IMR-90 (cell line): ENCODE measurements around the gene FRMD3. TPM values are rescaled to one million over a fixed set of nuclear protein-coding genes. Genes with fewer than 3 reads are reported as not detected.

Source experiments
- ATAC-seq: fragments of 200-7000 bp; cut with Tn5 transposase; 2 replicates; pipeline ENCODE4 v1.9.1; 2020; ENCODE audit warnings: low read depth, mild to moderate bottlenecking, moderate library complexity
- BruUV-seq: library from RNA; stranded (reverse); fragments of 400-500 nt; replicated peaks from 2 replicates; lab custom pipeline; 2021; lab: Mats Ljungman, UMichigan
- CTCF ChIA-PET: fragments of 300-600 bp; formaldehyde crosslinking; extraction: SDS; loops from one replicate; lab custom pipeline; 2021; ENCODE audit warnings: antibody characterized with exemption; lab: Yijun Ruan, JAX
- POLR2A ChIA-PET: fragments of 300-600 bp; sonication (Branson Sonifier 250); formaldehyde crosslinking; loops from one replicate; lab custom pipeline; 2022; ENCODE audit warnings: antibody characterized with exemption; ENCODE audit not compliant: unreplicated experiment; lab: Charles Lee
- DNase-seq: peaks from one replicate; pipeline ENCODE4 v3.0.0; 2013
- H2AFZ ChIP-seq: replicated peaks from 2 replicates; pipeline ENCODE3; 2013; ENCODE audit warnings: low read length, mild to moderate bottlenecking; ENCODE audit not compliant: poor library complexity
- H2AK5ac ChIP-seq: 2 replicates; pipeline ENCODE4 v1.6.1; 2013; ENCODE audit warnings: low read depth, low read length, inconsistent platforms
- H2AK9ac ChIP-seq: replicated peaks from 2 replicates; pipeline ENCODE3; 2013; ENCODE audit warnings: mild to moderate bottlenecking, low read depth, low read length, moderate library complexity; ENCODE audit not compliant: poor library complexity
- H2BK120ac ChIP-seq: 2 replicates; pipeline ENCODE4 v1.6.1; 2013; ENCODE audit warnings: low read depth, low read length, inconsistent platforms
- H2BK15ac ChIP-seq: 3 replicates; pipeline ENCODE4 v1.6.1; 2013; ENCODE audit warnings: low read depth, low read length, inconsistent platforms
- H2BK20ac ChIP-seq: 2 replicates; pipeline ENCODE4 v1.6.1; 2013; ENCODE audit warnings: low read depth, mild to moderate bottlenecking, inconsistent platforms, low read length, moderate library complexity
- H2BK5ac ChIP-seq: 2 replicates; pipeline ENCODE4 v1.6.1; 2013; ENCODE audit warnings: mild to moderate bottlenecking, low read depth, low read length, inconsistent platforms; ENCODE audit not compliant: poor library complexity, severe bottlenecking
- H3K14ac ChIP-seq: replicated peaks from 2 replicates; pipeline ENCODE4 v1.6.1; 2013; ENCODE audit warnings: low read depth, low read length, inconsistent platforms
- H3K18ac ChIP-seq: 2 replicates; pipeline ENCODE4 v1.6.1; 2013; ENCODE audit warnings: low read depth, low read length, control low read depth
- H3K23ac ChIP-seq: 2 replicates; pipeline ENCODE4 v1.6.1; 2013; ENCODE audit warnings: low read depth, low read length, inconsistent platforms
- H3K27ac ChIP-seq: 2 replicates; pipeline ENCODE4 v1.5.1; 2013; ENCODE audit warnings: mild to moderate bottlenecking, control low read depth, low read length; ENCODE audit not compliant: insufficient read depth
- H3K27me3 ChIP-seq: 2 replicates; pipeline ENCODE4 v1.6.1; 2013; ENCODE audit warnings: low read length; ENCODE audit not compliant: control insufficient read depth, insufficient read depth
- H3K36me3 ChIP-seq: 2 replicates; pipeline ENCODE4 v1.6.1; 2013; ENCODE audit warnings: low read length, mixed read lengths; ENCODE audit not compliant: control insufficient read depth, insufficient read depth
- H3K4ac ChIP-seq: 2 replicates; pipeline ENCODE4 v1.6.1; 2013; ENCODE audit warnings: low read depth, low read length, inconsistent platforms
- H3K4me1 ChIP-seq: 2 replicates; pipeline ENCODE4 v1.6.1; 2013; ENCODE audit warnings: low read length, mixed read lengths; ENCODE audit not compliant: control insufficient read depth, insufficient read depth
- H3K4me2 ChIP-seq: 2 replicates; pipeline ENCODE4 v1.6.1; 2013; ENCODE audit warnings: low read depth, mild to moderate bottlenecking, control low read depth, low read length, moderate library complexity
- H3K4me3 ChIP-seq: 2 replicates; pipeline ENCODE4 v1.5.1; 2013; ENCODE audit warnings: low read depth, mild to moderate bottlenecking, control low read depth, low read length, moderate library complexity; ENCODE audit not compliant: insufficient read depth
- H3K56ac ChIP-seq: 2 replicates; pipeline ENCODE4 v1.6.1; 2013; ENCODE audit warnings: low read length, inconsistent platforms; ENCODE audit not compliant: insufficient read depth; ENCODE audit errors: extremely low read depth
- H3K79me1 ChIP-seq, 2 experiments: 2 replicates each; pipeline ENCODE4 v1.6.1; 2013; ENCODE audit warnings: low read length in 2 of 2, inconsistent platforms in 1 of 2, low read depth in 1 of 2
- H3K9ac ChIP-seq: 2 replicates; pipeline ENCODE4 v1.6.1; 2013; ENCODE audit warnings: low read depth, low read length, control low read depth
- H3K9me1 ChIP-seq: 2 replicates; pipeline ENCODE4 v1.6.1; 2013; ENCODE audit warnings: low read length, inconsistent platforms; ENCODE audit not compliant: insufficient read depth
- H3K9me3 ChIP-seq: 2 replicates; pipeline ENCODE4 v1.6.1; 2013; ENCODE audit warnings: low read length; ENCODE audit not compliant: control insufficient read depth, insufficient read depth
- H4K20me1 ChIP-seq: 2 replicates; pipeline ENCODE4 v1.6.1; 2013; ENCODE audit warnings: low read length, inconsistent platforms; ENCODE audit not compliant: insufficient read depth
- H4K5ac ChIP-seq: 2 replicates; pipeline ENCODE4 v1.6.1; 2013; ENCODE audit warnings: mild to moderate bottlenecking, low read depth, low read length, control low read depth
- H4K8ac ChIP-seq, 2 experiments: 2 replicates each; pipeline ENCODE4 v1.6.1; 2013; ENCODE audit warnings: low read depth in 2 of 2, low read length in 2 of 2, control low read depth in 1 of 2, inconsistent platforms in 1 of 2
- H4K91ac ChIP-seq: 2 replicates; pipeline ENCODE4 v1.6.1; 2013; ENCODE audit warnings: low read depth, low read length, inconsistent platforms; ENCODE audit not compliant: insufficient read depth
- BHLHE40 ChIP-seq: fragments of 150-350 bp; IDR thresholded peaks from 2 replicates; pipeline ENCODE4 v1.6.1; 2016; ENCODE audit warnings: mild to moderate bottlenecking, low read depth, low read length
- CTCF ChIP-seq: conservative IDR thresholded peaks from 2 replicates; pipeline ENCODE4 v1.5.1; 2012; ENCODE audit warnings: mild to moderate bottlenecking, low read depth, low read length, improper control_type of control experiment
- MAFK ChIP-seq: IDR thresholded peaks from 2 replicates; pipeline ENCODE4 v1.6.1; 2012; ENCODE audit warnings: low read depth, low read length, improper control_type of control experiment
- MAZ ChIP-seq: IDR thresholded peaks from 2 replicates; pipeline ENCODE4 v1.6.1; 2012; ENCODE audit warnings: low read depth, mild to moderate bottlenecking, low read length, improper control_type of control experiment, moderate library complexity, borderline replicate concordance
- MXI1 ChIP-seq: IDR thresholded peaks from 2 replicates; pipeline ENCODE4 v1.6.1; 2012; ENCODE audit warnings: low read depth, mild to moderate bottlenecking, low read length, moderate library complexity, borderline replicate concordance
- WGBS, 2 experiments: methylation state at CpG; one replicate each; pipeline versions ENCODE4 v1.1.5 to v1.1.7; 2013; ENCODE audit warnings: missing lambda C conversion rate in 2 of 2; ENCODE audit not compliant: insufficient read length in 1 of 2; ENCODE audit errors: extremely low coverage in 2 of 2; 5-methylcytosine and 5-hydroxymethylcytosine counted together
- dilution Hi-C: fragments of 300-500 bp; cut with HindIII; formaldehyde crosslinking; loops from one replicate; pipeline ENCODE4 v1.14.3; 2018; ENCODE audit warnings: low sequenced_read_pairs; ENCODE audit not compliant: unreplicated experiment
- in situ Hi-C: fragments of 300-500 bp; cut with MboI; formaldehyde crosslinking; loops from 3 replicates; pipeline ENCODE4 v1.14.3; 2019; ENCODE audit warnings: low sequenced_read_pairs, inconsistent platforms, mixed read lengths
- intact Hi-C: fragments of 100-400 bp; cut with micrococcal nuclease; formaldehyde crosslinking; loops from 2 replicates; pipeline ENCODE4 v1.10.0; 2022
- polyA plus RNA-seq, 3 experiments: library from polyadenylated mRNA; depleted of rRNA; stranded (reverse); fragments of >200 nt; gene quantifications; 2 replicates each; pipeline ENCODE4 v1.2.3, GENCODE V29; 2012; ENCODE audit warnings: low replicate concordance in 1 of 3
- total RNA-seq: library from RNA; depleted of rRNA; stranded (reverse); fragments of >200 nt; gene quantifications from 2 replicates; pipeline ENCODE4 v1.2.3, GENCODE V29; 2012

Gene FRMD3
- total and polyA plus RNA-seq, 2 of the 4 experiments (the other 2 are of a cell fraction): 0.02 to 0.18 TPM

DNA sequence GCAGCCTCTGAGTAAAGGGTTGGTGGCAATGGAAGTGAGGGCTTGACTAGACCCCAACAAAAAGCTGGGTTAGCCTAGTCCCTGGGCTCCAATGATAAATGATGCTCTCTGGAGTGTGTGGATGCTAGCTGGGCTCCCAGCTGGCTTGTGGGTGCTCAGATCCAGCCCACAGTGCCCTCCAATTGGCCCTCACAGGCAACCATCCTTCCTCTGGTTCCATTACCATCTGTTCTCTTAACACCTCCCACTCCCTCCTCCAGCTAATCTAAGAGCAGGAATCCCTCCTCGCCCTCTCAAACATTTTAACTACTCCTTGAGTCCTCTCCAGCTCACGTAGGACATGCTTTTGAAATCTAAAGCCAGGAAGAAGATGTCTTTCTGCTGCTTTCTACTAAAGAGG lies 25.2 kb upstream of the FRMD3 start:
- no peaks in the 10 kb centered on the region for H3K27me3 ChIP-seq
- H3K79me1 ChIP-seq: no peaks in the 10 kb centered on the region
- no peak overlapping the region for H4K91ac ChIP-seq
- dilution Hi-C loops: no loop called here
- no peak overlapping the region for H2AK5ac ChIP-seq
- H2AFZ ChIP-seq: no peak overlapping the region
- H3K4me3 ChIP-seq: no peak overlapping the region
- no peak overlapping the region for H3K56ac ChIP-seq
- H2BK15ac ChIP-seq: no peak overlapping the region
- no peak overlapping the region for H3K14ac ChIP-seq
- BruUV-seq: no TSS peak
- no peak overlapping the region for H4K8ac ChIP-seq
- no peak overlapping the region for H3K4me2 ChIP-seq
- ChIA-PET CTCF (no interaction called here), POLR2A (no interaction called here)
- H3K4ac ChIP-seq: no peak overlapping the region
- TF ChIP-seq MAFK (no peak), MAZ (no peak), BHLHE40 (no peak), CTCF (no peak), MXI1 (no peak)
- no peak overlapping the region for H4K5ac ChIP-seq
- no peak for DNase-seq
- H3K9me1 ChIP-seq: no peaks in the 10 kb centered on the region; the same call in 1 of the 2 replicates
- no peak overlapping the region for H2BK120ac ChIP-seq
- no CpG with 5 or more reads among the region's 2 CpGs for WGBS, 2 experiments
- no peak overlapping the region for H3K23ac ChIP-seq
- H3K9me3 ChIP-seq: no peaks in the 10 kb centered on the region
- H4K20me1 ChIP-seq: no peaks in the 10 kb centered on the region
- in situ Hi-C loops: no loop called here
- H3K4me1 ChIP-seq: no peaks in the 10 kb centered on the region
- no peak overlapping the region for H2BK5ac ChIP-seq
- H3K9ac ChIP-seq: no peak overlapping the region
- no peak for ATAC-seq
- no peak overlapping the region for H3K27ac ChIP-seq
- no peak overlapping the region for H3K18ac ChIP-seq
- intact Hi-C loops: no loop called here
- H3K36me3 ChIP-seq: no peaks in the 10 kb centered on the region
- no peak overlapping the region for H2AK9ac ChIP-seq
- H2BK20ac ChIP-seq: no peak overlapping the region
